Coronary artery (tissue), 2 donors: Measurements from ENCODE around the gene POMT2.

Experiments
- DNase-seq: peaks from one replicate; pipeline ENCODE4 v3.0.0-alpha.2; 2017; ENCODE audit warnings: low spot score
- H3K27ac ChIP-seq, 2 donors: fragments of 200-600 bp; sonication (generic); one replicate each; pipeline ENCODE4 v1.5.1; 2016 to 2019
- H3K4me3 ChIP-seq: fragments of 200-600 bp; sonication (generic); 2 replicates; pipeline ENCODE4 v1.5.1; 2016; ENCODE audit warnings: mild to moderate bottlenecking, moderate library complexity
- CTCF ChIP-seq: fragments of 200-600 bp; sonication (generic); IDR thresholded peaks from one replicate; pipeline ENCODE4 v1.5.1; 2019; ENCODE audit warnings: antibody characterized with exemption

POMT2 gene

DNA sequence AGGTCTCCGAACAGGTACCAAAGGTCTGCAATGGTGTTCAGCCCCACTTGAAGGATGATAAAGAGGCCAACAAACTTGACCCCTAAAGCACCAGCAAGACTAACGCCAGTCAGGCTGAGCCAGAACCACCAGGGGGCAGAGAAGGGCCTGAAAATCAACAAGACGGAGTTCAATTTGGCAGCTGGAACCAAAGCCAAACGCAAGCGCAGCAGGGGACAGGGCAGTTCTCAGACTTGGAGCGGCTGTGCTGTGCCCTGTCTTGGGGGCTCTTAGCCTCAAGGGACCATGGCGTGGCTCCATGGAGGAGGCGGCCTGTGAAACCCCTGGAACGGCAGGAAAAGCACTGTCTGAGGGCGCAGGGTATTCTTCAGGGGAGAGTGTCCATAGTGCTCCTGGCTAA, 19.6 kb downstream of the POMT2 start:
- no peak overlapping the region for H3K4me3 ChIP-seq
- peak; percentile 42 for TF ChIP-seq CTCF
- DNase-seq = no peak
- no peak overlapping the region for H3K27ac ChIP-seq

DNA sequence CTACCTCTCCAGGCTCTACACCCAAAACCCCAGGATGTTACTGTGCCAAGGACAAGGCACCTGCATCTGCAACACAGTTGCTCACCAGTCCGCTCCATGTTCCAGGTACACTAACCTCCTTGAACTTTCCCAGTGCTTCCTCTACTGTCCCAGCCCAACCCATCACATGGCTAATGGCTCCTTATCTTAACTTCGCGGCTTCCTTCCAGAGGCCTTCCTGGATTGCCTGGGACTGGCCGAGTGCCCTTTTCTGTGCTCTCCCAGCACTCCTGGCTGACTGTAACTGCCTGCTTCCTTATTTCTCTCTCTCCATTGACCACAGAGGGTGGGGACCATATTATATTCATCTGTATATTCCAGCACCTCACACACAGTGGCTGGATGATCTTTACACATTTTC, 20.9 kb downstream of the POMT2 start:
- H3K4me3 ChIP-seq = no peak overlapping the region
- DNase-seq = no peak
- no peak overlapping the region for H3K27ac ChIP-seq
- no peak for TF ChIP-seq CTCF

GRCh38 chr14:77296906-77297305, 23.8 kb downstream of the POMT2 start:
- H3K4me3 ChIP-seq = no peak overlapping the region
- no peak for DNase-seq
- TF ChIP-seq CTCF = no peak
- no peak overlapping the region for H3K27ac ChIP-seq

- Histone ChIP-seq H3K4me3 (no peak overlapping the region), H3K27ac (no peak overlapping the region)
- DNase-seq = no peak
- TF ChIP-seq CTCF = no peak
Observed at GRCh38 chr14:77296155-77296554, 24.5 kb downstream of the POMT2 start.

GRCh38 chr14:77290705-77291104, 30.0 kb downstream of the POMT2 start:
- H3K4me3 ChIP-seq = no peak overlapping the region
- TF ChIP-seq CTCF = no peak
- no peak overlapping the region for H3K27ac ChIP-seq
- no peak for DNase-seq

DNA sequence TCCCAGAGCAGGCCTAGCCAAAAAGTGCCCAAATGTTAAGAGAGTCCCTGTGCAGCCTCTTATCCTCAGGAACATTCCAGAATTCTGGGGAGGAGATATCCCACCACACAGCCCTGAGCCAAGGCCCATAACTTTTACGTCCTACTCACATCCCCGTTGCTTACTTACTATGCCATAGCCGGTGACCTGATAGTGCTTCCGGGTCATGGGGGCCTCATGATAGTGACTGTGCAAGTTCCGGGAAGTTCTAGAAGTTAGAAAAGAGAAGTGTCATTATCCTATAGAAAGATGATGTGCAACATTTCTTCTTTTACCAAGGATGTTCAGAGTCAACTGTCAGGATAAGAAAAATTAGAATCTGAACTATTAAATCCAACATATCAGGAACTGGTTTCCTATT, 34.1 kb downstream of the POMT2 start:
- DNase-seq = no peak
- TF ChIP-seq CTCF = no peak
- Histone ChIP-seq H3K4me3 (no peak overlapping the region), H3K27ac (no peak overlapping the region)

DNA sequence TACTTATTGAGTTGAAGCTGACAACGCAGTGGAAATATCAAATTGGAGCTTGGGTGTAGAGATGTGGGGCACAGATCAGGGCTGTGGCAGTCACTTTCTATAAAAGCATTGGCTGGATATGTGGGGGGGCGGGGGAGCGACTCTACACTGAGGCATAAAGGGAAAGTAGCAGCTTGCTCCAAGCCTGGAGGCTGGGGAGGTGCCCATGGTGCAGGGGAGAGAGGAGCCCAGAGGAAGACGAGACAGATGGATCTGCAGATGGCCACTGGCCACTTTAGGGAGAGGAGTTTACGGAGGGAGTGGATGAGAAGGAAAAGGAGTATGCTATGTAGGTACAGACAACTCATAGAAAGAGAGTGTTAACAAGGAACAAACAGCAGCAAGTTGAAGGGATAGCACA, 36.2 kb downstream of the POMT2 start:
- no peak for DNase-seq
- TF ChIP-seq CTCF = no peak
- Histone ChIP-seq H3K4me3 (no peak overlapping the region), H3K27ac (no peak overlapping the region)
